Activated CD4-positive, alpha-beta T cell treated with anti-CD3 and anti-CD28 coated beads for 48 hours (primary cell): ENCODE results near the gene GCN1.
"Not testable (repeated sequence)": the region's sequence is repeated elsewhere in the genome, so short reads cannot be mapped to it uniquely, and the experiment has no call there.

Experiments used
- DNase-seq: peaks from one replicate; pipeline ENCODE4 v3.0.0-alpha.2; 2020

The GCN1 gene, protein sequence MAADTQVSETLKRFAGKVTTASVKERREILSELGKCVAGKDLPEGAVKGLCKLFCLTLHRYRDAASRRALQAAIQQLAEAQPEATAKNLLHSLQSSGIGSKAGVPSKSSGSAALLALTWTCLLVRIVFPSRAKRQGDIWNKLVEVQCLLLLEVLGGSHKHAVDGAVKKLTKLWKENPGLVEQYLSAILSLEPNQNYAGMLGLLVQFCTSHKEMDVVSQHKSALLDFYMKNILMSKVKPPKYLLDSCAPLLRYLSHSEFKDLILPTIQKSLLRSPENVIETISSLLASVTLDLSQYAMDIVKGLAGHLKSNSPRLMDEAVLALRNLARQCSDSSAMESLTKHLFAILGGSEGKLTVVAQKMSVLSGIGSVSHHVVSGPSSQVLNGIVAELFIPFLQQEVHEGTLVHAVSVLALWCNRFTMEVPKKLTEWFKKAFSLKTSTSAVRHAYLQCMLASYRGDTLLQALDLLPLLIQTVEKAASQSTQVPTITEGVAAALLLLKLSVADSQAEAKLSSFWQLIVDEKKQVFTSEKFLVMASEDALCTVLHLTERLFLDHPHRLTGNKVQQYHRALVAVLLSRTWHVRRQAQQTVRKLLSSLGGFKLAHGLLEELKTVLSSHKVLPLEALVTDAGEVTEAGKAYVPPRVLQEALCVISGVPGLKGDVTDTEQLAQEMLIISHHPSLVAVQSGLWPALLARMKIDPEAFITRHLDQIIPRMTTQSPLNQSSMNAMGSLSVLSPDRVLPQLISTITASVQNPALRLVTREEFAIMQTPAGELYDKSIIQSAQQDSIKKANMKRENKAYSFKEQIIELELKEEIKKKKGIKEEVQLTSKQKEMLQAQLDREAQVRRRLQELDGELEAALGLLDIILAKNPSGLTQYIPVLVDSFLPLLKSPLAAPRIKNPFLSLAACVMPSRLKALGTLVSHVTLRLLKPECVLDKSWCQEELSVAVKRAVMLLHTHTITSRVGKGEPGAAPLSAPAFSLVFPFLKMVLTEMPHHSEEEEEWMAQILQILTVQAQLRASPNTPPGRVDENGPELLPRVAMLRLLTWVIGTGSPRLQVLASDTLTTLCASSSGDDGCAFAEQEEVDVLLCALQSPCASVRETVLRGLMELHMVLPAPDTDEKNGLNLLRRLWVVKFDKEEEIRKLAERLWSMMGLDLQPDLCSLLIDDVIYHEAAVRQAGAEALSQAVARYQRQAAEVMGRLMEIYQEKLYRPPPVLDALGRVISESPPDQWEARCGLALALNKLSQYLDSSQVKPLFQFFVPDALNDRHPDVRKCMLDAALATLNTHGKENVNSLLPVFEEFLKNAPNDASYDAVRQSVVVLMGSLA (N-terminal part only)

GRCh38 chr12:120194534-120195395 is at the start of gene GCN1:
GCN1 (minus strand) TSS chr12:120194715; CDS start chr12:120194697, 18 bp downstream.
- DNase-seq, result peak; percentile 91

GRCh38 chr12:120242971-120243699 is 48.6 kb upstream of the GCN1 start:
- no peak for DNase-seq

GRCh38 chr12:120242275-120242799 is 47.8 kb upstream of the GCN1 start:
- no peak for DNase-seq

DNA sequence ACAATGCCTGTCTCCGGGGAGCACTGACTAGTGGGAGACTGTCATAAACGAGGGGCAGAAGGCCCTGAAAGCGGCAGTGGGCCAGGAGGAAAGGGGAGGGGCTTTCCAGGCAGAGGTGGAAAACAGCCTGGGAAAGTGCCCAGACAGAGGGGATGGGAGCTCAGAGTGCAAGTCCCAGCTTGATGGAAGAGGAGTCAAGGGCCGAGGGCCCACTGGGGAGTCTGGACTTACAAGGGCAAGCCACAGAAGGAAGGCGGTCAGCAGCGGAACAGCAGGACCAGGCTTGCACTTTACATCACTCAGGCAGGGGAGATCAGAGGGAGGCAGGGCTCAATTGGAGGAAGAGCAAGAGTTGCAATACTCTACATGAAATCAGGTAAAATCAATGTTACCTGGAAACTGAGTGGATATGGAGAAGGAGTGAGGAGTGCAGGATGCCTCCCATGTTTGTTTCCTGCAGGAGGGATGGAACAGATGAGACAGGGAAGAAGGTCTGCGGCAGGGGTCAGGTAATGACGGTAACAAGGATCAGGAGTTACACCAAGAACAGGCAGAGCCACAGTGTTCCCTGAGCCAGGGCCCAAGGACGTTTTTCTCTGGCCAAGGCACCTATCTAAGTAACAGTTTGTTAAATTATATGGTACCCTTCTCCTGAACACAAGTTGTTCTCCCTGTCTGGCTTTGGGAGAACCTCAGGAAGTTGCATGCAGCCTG is 47.2 kb upstream of the GCN1 start:
- DNase-seq, result no peak

DNA sequence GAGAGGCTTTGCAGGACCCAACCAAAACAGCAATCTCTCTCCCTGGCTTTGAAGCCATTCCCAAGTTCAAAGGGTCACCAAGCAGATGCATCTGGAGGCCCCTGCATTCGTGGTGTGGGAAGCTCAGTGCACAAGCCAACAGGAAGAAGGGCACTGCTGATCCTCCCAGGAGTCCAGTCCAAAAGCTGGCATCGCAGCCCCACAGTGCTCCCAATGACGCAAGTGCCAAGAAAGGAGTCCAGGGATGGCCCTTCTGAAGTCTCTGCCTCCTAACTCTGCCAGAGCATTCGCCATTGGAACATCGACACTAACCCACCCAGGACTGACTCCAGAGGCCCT is 45.9 kb upstream of the GCN1 start:
- DNase-seq, result no peak

DNA sequence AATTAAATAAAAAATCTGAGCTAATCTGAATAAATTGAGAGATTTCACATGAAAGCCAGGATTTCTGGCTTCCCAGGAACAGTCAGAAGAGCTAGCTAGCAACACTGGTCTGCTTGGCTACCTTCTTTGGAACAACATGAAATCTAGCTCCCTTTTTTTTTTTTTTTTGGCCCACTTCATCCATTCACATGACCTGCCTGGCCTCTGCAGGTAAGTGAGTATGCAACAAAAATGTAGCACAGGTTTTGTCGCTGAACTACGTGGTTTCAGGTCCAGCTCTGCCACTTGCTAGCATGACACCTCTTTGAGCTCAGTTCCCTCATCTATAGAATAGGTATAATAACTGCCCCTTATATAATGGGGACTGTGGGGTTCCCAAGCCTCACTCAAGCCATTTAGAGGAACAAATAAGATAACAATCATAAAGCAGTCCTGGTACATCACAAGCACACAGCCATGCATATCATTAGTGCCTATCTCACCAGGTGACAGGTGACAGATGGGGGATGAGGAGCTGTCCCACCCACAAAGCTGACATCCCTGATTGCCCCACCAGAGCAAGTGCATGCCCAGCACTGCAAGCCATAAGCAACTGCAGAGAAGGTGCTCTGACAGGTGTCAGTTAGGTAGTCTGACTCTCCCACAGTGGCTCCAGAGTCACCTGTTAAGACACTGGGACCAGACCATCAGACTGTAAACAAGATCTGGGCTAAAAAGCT is 45.4 kb upstream of the GCN1 start:
- DNase-seq, result no peak

- DNase-seq, result no peak
Observed at GRCh38 chr12:120238839-120239445, 44.4 kb upstream of the GCN1 start.

DNA sequence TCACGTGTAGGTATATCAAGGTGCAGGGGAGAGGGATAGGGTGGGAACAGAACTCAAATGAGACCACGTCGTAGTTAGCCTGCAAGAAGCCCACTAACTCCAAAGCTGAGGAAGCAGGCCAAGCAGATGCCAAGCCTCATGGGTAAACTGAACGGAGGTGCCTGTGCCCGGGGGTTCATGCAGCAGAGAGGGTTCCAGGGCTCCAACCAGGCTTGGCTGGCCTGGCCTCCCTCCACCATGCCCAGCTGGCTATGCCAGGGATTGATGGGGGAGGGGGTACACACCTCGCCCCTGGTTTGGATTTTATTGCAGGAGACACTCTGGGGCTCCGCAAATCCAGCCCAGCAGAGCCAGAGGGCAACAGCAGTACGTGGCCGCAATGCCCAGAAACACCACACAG is 43.7 kb upstream of the GCN1 start:
- DNase-seq, result no peak

- no peak for DNase-seq
Observed at GRCh38 chr12:120237360-120238171, 43.1 kb upstream of the GCN1 start.

DNA sequence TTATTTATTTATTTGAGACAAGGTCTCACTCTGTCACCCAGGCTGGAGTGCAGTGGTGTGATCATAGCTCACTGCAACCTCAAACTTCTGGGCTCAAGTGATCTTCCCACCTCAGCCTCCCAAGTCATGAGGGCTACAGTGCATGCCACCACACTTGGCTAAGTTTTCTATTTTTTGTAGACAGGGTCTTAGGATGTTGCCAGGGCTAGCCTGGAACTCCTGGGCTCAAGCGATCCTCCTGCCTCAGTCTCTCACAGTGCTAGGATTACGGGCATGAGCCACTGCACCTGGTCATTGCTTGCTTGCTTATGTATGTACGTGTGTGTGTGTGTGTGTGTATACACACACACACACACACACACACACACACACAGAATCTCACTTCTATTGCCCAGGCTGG is 42.3 kb upstream of the GCN1 start:
- not testable (repeated sequence) for DNase-seq

DNA sequence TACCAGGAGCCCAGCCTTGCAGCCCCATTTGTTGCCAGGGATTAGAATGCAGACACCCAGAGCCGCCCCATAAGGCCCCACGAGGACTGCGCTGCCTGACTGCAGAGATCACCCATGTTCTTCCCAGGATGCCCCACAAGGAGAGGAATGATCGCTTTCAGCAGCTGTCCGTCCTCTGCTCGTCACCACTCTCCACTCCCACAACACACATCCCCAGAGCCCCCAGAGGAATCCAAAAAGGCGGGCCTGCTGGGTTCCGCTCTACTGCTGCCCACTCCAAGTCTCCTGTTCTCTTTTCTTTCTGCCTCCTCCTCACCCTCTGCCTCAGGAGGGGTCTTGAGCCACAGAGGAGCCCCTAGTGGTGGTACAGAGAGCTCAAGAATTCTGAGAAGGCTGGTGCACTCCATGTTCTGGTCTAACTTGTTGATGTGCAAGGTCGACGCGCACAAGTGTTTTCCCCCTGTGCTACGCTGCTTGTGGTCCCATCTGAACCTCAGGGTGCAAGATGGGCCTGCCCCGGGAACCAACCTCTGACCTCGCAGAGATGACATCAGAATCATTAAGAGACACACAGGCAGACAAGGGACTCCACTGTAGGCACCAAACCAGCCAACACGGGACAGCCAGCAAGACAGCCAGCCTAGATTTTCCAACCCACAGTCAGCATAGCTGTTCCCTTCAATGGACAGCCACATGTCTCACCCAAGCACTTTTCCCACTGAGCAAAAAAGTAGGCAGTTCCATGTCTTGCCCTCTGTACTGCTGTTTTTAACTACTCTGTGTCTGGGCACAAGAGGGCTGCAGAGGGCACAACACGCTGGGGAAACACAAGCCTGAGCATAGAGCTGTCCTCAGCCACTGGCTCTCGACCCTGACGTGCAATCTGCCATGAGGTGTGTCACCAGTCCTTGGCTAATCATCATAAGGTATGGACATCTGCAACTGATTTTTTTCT is 41.1 kb upstream of the GCN1 start:
- no peak for DNase-seq

GRCh38 chr12:120234643-120235368 is 40.3 kb upstream of the GCN1 start:
- no peak for DNase-seq

- peak; percentile 89 for DNase-seq
Observed at GRCh38 chr12:120231316-120232011, 36.9 kb upstream of the GCN1 start.

GRCh38 chr12:120230974-120231315 is 36.4 kb upstream of the GCN1 start:
- DNase-seq, result no peak

DNA sequence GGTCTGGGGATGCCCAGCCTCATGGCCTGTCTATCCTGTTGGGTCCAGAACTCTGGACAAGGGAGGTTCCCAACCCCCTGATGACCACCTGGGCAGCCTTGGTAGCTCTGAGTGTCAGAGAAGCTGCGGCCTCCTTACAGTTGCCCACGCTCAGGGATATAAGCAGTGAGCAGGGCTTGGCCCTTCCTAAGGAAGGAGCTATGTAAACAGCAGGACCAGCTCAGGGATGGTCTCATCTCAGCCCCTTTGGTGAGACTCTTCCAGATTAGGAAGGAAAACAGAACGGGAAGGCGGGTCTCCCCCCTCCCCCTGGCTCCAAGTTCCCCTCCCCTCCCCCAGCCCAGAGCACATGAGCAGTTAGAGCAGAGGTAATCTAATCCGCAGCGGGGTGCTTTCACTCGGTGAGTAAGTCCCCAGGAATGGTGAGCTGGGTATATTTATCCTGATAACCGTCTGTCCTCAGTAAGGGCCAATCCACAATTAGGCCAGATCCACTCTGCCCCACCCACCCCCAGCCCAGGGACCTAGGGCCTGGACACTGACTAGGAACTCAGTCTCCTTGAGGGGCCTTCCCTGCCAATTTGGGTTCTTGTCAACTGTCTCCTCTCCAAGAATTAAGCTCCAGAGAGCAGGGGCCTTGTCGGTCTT is 35.9 kb upstream of the GCN1 start:
- no peak for DNase-seq
